ENCODE data around the gene RBM18. TPM values are rescaled to one million over a fixed set of nuclear protein-coding genes. Genes with fewer than 3 reads are reported as not detected.

RBM18 gene
- total and polyA plus RNA-seq, 9 donors: 8.3 to 25.0 (median 17.0) TPM

DNA sequence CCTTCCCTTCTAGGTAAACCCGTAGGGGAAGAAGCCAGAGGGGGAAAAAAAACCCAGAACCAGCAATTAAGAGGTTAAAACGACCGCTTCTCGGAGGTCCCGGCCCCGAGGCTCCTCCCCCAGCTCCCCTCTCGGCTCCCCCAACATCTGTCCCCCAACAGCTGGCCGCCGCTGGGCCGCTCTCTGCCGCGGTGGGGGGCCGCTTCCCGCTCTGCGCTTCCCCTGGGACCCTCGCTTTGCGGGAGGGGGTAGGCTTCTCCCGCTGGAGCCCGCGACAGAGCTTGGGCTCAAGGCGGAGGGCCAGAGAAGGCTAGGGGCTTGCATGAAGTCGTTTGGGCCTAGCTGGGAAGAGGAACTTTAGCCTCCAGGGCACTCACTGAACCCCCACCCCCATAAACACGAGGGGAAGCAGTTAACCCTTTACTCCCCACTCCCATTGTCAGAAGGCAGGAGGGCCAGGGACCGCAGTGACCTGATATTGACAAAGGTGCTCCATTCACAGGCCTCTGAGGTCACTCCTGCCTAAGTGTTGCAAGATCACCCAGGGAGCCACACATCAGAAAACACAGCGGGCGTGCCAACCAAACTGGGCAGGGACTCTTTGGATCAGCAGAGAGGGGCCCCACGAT lies 43.3 kb downstream of the RBM18 start:
- Histone ChIP-seq H3K36me3 (no peaks in the 10 kb centered on the region), H3K9me3 (no peaks in the 10 kb centered on the region), H3K4me1 (ENCODE audit: insufficient read depth) (peaks cover 6% of the 10 kb centered on the region), H3K27me3 (no peaks in the 10 kb centered on the region), H3K4me3 (no peak overlapping the region), H3K27ac (no peak overlapping the region)
- intact Hi-C loops (cut with DNase I): no loop called here
- TF ChIP-seq, protein P1, sequence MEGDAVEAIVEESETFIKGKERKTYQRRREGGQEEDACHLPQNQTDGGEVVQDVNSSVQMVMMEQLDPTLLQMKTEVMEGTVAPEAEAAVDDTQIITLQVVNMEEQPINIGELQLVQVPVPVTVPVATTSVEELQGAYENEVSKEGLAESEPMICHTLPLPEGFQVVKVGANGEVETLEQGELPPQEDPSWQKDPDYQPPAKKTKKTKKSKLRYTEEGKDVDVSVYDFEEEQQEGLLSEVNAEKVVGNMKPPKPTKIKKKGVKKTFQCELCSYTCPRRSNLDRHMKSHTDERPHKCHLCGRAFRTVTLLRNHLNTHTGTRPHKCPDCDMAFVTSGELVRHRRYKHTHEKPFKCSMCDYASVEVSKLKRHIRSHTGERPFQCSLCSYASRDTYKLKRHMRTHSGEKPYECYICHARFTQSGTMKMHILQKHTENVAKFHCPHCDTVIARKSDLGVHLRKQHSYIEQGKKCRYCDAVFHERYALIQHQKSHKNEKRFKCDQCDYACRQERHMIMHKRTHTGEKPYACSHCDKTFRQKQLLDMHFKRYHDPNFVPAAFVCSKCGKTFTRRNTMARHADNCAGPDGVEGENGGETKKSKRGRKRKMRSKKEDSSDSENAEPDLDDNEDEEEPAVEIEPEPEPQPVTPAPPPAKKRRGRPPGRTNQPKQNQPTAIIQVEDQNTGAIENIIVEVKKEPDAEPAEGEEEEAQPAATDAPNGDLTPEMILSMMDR (IDR thresholded peaks at IDR 0.05): no peak
- TF ChIP-seq EP300 (IDR thresholded peaks at IDR 0.05) (no peak), POLR2A (IDR thresholded peaks at IDR 0.05) (no peak)
- WGBS, 3 donors: 9 to 15% (median 11%) methylated on average over 27 of the region's 27 CpGs
- DNase-seq: no peak

DNA sequence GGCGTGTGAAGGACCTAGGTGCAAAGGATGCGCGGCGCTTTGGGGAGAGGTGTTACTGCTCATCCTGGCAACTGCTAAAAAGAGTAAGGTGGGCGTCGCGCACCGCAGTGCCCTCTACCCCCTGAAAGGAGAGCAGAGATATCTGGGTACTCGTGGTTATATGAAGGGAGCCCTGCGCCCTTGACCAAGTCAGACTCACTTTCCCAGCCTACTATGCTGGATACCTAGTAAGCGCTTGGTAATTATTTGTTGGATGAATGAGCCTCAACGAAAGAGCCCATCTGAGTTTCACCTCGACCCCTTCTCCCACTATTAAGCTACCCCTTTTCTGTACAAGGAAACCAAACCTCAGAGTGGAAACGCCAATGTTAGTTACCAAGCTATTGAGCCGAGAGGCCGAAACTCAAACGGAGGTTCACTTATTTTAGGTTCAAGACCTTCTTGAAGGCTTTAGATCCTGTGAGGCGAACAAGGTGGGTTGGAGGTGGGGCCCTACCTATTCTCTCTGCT lies 43.9 kb downstream of the RBM18 start:
- H3K27me3 ChIP-seq: no peaks in the 10 kb centered on the region
- WGBS, 3 donors: 16 to 19% (median 19%) methylated on average over 18 of the region's 18 CpGs

DNA sequence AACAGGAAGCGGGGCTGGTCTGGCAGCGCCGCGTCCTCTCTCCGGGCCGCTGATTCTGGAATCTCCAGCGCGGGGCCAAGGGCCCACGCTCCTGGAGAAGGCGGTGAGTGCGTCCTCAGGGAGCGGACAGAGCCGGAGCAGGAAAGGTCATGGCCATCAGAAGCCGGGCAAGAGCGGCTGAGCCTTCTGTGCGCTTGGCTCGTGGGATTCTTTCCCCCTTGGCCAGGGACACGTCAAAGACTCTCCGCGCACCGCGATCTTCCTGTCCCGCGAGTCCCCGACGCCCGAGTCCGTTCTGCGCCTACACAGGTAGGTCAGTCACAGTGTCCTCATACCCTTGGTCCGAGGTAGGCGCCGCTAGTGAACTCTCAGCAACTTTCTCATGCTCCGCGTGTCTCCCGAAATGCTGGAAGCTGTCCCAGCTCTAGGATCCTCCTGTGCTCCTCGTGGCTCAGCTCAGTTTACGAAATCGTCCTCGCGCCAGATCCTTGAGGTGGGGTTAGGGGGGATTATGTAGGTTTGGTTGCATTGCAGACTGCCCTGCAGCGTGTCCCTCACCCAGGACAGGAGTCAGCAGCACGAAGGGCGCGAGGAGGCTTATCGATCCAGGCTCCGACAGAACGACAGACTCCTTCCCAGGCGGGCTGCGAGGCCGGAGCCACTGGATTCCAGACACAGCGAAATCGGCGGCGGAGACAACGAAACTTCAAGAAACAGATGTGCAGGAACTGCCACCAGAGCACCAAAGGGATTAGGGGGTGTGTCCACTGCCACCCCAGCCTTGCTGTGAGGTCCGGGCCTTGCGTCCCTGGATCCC lies 44.6 kb downstream of the RBM18 start:
- WGBS, 3 donors: 5 to 9% (median 8%) methylated on average over 48 to 57 of the region's 57 CpGs
- H3K27ac ChIP-seq: no peak overlapping the region
- H3K4me1 ChIP-seq (ENCODE audit: insufficient read depth): peaks cover 6% of the 10 kb centered on the region
- H3K9me3 ChIP-seq: peaks cover 0 to 3% of the 10 kb centered on the region in 2 donors
- H3K4me3 ChIP-seq: no peak overlapping the region
- TF ChIP-seq, protein P1 (IDR thresholded peaks at IDR 0.05): no peak
- TF ChIP-seq EP300 (IDR thresholded peaks at IDR 0.05) (no peak), POLR2A (IDR thresholded peaks at IDR 0.05) (no peak)
- H3K36me3 ChIP-seq: no peaks in the 10 kb centered on the region
- DNase-seq: no peak
- no peaks in the 10 kb centered on the region for H3K27me3 ChIP-seq
- intact Hi-C loops (cut with DNase I): loop anchor here in 1 of 4 donors (10.0 kb wide), 1 partner anchor 125 kb away; no protein-coding TSS in a partner anchor

More for the DNA sequence above, 43.9 kb downstream of the RBM18 start:
- Histone ChIP-seq H3K4me1 (ENCODE audit: insufficient read depth) (peaks cover 6% of the 10 kb centered on the region), H3K4me3 (no peak overlapping the region), H3K9me3 (peaks cover 0 to 3% of the 10 kb centered on the region in 2 donors), H3K27ac (no peak overlapping the region), H3K36me3 (no peaks in the 10 kb centered on the region)
- no peak for TF ChIP-seq EP300 (IDR thresholded peaks at IDR 0.05)
- TF ChIP-seq POLR2A (IDR thresholded peaks at IDR 0.05): no peak
- TF ChIP-seq, protein P1 (IDR thresholded peaks at IDR 0.05): no peak
- no peak for DNase-seq
- intact Hi-C loops (cut with DNase I): no loop called here

DNA sequence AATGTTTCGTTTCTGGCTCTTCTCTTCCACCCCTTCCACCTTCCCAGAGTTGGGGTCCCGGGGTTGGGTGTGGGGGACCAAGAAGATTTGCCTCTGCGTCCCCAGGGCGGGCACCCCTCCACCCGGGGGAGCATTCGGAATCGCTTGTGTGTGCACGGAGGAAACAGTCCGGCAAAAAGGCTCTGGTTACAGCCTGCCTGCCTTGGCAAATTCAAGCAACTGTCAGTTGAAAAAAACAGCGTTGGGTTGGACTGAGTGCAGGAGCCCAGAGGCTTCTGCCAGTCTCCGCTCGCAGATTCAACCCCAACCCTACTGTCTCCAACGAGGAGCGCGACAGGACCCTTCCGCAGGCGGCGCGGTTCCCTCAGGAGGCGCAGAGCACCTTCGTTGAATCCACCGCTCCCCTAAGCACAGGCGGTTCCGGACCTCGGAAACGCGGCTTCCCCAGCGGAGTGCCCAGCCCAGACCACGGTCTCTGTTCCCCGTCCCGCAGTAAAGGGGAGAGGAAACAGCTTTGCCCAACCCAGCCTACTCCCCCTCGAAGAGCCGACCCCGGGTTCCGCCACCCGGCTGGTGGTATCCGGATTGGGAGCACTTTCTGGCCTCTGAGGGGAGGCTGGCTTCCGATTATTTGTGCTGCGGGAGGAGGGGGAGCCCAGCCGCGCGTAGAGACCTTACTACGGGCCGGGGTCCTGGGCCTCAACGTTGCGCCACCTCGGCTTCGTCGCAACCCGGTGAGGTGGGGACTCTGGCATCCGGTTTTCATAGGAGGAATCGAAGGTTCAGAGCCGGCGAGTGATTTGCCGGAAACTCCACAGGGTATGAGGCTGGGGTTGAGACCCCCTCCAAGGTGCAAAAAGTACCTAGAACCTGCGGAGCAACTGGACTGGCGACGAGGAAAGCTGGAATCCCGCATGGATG lies 45.4 kb downstream of the RBM18 start:
- Histone ChIP-seq H3K36me3 (no peaks in the 10 kb centered on the region), H3K4me1 (ENCODE audit: insufficient read depth) (peaks cover 6% of the 10 kb centered on the region), H3K4me3 (no peak overlapping the region), H3K9me3 (peaks cover 0 to 3% of the 10 kb centered on the region in 2 donors), H3K27me3 (no peaks in the 10 kb centered on the region), H3K27ac (no peak overlapping the region)
- no peak for DNase-seq
- TF ChIP-seq POLR2A (IDR thresholded peaks at IDR 0.05) (no peak), EP300 (IDR thresholded peaks at IDR 0.05) (no peak)
- TF ChIP-seq, protein P1 (IDR thresholded peaks at IDR 0.05): no peak
- WGBS, 3 donors: 3 to 6% (median 4%) methylated on average over 48 to 59 of the region's 59 CpGs
- intact Hi-C loops (cut with DNase I): loop anchor here in 1 of 4 donors (10.0 kb wide), 1 partner anchor 126 kb away; no protein-coding TSS in a partner anchor
